HG02852 (cell line): ENCODE data around the gene AATF.
A peak's percentile ranks its signal among the peaks of the same experiment; 100 is the strongest.

Experiments used
- ATAC-seq: cut with Tn5 transposase; IDR thresholded peaks from one replicate; pipeline ENCODE4 v1.9.1; 2021; ENCODE audit warnings: mild to moderate bottlenecking, moderate library complexity; ENCODE audit not compliant: unreplicated experiment

Gene AATF, protein sequence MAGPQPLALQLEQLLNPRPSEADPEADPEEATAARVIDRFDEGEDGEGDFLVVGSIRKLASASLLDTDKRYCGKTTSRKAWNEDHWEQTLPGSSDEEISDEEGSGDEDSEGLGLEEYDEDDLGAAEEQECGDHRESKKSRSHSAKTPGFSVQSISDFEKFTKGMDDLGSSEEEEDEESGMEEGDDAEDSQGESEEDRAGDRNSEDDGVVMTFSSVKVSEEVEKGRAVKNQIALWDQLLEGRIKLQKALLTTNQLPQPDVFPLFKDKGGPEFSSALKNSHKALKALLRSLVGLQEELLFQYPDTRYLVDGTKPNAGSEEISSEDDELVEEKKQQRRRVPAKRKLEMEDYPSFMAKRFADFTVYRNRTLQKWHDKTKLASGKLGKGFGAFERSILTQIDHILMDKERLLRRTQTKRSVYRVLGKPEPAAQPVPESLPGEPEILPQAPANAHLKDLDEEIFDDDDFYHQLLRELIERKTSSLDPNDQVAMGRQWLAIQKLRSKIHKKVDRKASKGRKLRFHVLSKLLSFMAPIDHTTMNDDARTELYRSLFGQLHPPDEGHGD

DNA sequence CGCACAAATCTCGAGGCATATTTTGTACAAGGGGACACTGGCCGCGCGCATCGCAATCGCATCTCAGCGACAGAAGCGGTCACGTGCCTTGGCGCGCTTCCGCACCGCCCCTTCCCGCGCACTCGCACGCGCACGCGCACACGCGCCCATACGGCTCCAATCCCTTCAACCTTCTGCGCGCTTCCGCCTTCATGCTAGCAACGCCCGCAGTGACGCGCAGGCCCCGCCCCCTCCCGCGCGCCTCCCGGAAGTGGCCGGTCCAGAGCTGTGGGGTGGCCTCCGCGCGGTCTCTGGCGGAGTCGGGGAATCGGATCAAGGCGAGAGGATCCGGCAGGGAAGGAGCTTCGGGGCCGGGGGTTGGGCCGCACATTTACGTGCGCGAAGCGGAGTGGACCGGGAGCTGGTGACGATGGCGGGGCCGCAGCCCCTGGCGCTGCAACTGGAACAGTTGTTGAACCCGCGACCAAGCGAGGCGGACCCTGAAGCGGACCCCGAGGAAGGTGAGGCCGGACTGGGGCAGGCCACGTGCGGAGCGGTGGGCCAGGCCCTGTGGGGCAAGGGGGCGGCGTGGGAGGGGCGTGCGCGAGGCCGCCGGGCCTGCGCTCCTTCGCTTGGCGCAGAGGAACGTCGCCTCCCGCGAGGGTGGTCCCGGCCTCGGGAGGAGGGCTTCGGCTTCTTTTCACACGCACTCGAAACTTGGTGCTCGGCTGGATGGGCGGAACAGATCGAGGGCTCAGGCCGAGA lies at the start of gene AATF:
TSS of gene AATF (plus strand) at position 238 of the 744 bp plus-strand sequence. CDS start at position 410, 172 bp downstream.
- ATAC-seq: peak; percentile 93

DNA sequence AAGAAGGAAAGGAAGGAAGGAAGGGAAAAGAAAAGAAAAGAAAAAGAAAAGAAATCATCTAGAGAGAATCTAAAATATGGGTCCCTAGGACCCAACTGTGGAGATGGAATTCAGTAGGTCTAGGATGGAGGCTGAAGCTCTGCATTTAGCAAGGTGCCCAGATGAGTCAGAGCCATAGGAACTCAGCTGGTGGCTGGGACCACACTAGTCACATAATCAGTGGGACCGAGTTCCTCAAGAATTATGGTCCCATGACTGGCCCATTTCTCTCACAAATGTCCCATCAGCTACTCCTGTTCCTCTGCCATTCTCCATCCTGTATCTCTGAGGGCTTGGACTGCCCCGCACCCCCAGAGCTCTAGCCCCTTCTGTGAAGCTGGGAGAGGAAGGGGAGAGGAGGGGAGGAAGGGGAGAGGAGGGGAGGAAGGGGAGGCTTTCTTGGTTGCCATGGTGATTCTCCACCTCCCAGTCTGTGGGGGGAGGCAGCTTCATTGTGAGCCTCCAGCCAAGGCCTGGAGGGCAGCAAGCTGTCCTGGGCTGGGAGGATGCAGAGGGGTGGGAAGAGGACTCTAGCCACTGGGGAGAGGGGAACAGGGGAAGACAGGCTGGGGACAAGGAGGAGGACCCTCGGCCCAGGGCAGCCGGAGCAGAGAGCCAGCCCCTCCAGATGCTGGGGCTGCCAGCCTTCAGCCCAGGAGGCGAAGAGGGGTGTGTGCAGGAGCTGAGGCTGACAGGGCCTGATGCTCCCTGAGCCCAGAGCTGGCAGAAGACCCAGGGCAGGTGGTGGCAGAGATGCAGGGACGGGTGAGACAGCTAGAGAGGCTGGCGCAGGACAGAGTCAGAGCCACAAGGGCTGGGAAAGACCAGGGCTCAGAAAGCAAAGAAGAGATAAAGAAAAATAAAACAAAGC lies 49.2 kb upstream of the AATF start:
- ATAC-seq: no peak

DNA sequence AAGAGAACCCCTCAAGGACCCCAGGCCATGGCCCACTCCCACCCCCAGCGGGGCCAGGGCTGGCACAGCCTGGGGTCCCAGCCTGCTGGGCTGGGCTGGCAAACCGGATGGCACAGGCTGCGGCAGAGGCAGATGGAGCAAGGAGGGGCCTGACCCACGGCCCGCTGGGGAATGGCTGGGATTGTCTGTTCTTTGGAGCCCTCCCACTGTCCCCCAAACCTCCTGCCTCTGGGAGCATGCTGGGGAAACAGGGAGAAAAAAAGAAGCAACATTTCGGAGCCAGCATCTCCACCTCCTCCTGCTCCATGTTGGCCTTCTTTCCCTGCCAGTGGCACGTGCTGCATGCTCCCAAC lies 48.6 kb upstream of the AATF start:
- ATAC-seq: no peak

DNA sequence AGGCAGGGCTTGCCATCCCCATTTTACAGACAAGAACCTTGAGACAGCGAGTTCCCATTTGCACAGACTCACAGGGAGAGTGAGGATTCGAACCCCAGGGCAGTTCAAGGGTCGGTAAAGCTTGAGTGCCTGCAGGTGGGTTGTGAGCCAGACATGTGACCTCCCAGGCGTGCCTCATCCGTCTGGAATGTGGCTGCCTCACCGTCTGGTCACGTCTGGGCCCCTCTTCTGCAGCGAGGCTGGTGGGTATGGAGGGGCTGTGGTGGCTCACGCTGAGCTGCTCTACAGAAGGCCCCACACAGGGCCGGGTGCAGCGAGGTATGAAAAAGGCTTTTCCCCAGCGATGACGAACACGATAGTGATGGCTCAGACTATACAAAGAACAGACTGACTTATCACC lies 47.2 kb upstream of the AATF start:
- no peak for ATAC-seq

DNA sequence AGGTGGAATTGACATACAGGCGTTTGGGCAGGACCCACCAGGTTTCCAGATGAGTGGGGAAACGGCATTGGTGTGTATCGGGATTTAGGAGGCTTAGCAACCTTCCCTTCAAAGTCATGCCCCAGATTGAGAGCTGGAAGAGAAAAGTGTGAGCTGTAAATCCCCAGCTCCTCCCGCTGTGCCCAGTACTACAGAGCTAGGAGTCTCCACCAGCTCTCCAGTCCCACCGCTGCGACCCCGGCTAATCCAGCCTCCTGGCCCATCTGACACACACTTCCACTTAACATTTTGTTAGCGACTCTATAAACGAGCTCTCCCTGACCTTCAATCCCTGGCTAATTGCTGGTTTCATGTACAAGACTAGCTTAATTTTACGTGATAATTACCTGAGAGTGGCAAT lies 41.3 kb upstream of the AATF start:
- no peak for ATAC-seq

DNA sequence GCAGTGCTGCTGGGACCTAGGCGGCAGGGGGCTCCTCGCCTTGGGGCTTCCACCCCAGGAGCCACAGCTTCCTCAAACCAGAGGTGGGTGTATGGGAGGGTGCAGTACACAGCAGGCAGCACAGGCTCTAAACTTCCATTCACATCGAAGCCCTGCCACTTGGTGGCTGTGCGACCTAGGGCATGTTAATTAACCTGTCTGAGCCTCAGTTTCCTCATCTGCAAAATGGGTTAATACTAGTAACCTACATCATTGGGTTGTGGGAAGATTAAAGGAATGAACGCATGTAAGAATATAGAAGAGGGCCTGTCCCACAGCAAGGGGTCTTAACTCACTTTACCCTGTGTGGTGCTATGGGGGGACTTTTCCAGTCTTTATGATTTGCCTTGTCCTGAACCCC lies 38.2 kb upstream of the AATF start:
- no peak for ATAC-seq

DNA sequence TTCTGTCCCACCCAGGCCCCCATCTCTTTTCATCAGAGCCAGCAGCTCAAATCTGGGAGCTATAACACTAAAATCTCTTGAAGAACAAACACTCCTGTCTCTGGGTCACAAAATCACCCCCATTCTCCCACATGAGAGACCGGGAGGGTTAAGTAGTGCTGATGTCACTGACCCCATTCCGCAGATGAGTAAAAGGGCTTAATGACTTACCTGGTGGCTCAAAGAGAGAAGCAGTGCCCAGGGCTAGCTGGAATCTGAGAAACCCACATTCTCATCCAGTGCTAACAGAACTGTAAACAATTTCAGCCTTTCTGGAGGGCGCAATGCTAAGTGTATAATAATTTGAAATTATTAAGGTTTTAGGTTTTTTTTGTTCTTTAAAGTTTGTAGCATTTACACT lies 37.8 kb upstream of the AATF start:
- no peak for ATAC-seq

DNA sequence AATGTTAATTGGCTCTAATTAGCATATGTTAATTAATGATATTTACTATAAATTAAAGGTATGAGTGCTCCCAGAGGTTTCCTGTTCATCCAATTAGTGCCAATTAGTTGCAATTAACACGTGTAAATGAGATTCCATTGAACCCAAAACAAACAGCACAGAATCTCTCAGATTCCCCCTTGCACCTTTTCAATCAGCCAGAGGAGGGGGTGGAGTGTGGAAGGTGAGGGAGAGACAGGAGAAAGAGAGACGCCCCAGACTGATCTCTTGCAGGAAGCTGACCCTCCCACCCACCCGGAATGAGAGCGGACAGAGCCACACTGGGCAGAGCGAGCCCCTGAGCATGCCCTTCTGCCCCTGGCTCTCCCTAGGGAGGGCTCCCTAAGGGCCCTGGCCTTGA lies 35.6 kb upstream of the AATF start:
- ATAC-seq: no peak

DNA sequence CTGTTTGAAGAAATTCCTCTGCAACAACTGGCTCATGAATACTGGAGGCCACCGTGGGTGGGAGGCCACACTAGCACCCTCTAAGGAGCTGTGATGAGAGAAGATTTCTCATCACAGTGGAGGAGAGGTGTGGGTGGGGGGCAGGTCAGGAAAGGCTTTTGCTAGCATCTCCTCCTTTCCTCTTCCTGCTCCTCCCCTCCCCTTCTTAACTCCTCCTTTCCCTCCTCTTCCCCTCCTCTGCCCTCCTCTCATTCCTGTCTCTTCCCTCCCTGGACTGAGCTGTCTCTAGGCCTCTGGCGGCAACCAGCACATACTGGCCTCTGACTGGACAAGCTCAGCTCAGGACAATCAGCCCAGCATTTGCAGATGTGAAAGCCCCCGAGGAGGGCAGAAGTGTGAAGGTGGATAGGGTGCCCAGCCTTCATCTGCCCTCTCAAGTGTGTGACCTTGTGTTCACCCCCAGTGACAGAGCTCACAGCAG lies 30.5 kb upstream of the AATF start:
- no peak for ATAC-seq

DNA sequence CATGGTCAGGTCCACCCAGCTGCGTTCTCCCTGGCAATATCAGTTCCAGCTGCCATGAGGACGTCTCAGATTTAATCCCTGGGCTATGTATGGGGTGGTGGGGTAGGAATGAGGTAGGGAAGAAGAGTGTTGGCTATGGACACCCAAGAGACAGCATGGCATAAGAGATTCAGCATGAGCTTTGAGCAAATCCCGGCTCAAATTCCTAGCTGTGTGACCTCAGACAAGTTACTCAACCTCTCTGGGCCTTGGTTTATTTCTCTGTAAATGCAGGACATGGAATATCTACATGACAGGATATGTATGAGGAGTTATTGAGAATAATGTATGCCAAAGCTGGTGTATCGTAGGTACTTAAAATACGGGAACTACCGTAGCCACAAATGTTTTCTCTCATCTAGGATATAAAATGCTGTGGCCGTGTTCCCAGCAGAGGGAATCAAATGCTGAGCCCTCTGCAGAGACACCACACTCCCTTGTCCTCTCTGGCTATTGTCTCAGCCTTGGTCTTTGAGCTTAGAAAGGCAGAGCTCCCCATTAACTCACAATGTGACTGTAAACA lies 29.3 kb upstream of the AATF start:
- no peak for ATAC-seq

DNA sequence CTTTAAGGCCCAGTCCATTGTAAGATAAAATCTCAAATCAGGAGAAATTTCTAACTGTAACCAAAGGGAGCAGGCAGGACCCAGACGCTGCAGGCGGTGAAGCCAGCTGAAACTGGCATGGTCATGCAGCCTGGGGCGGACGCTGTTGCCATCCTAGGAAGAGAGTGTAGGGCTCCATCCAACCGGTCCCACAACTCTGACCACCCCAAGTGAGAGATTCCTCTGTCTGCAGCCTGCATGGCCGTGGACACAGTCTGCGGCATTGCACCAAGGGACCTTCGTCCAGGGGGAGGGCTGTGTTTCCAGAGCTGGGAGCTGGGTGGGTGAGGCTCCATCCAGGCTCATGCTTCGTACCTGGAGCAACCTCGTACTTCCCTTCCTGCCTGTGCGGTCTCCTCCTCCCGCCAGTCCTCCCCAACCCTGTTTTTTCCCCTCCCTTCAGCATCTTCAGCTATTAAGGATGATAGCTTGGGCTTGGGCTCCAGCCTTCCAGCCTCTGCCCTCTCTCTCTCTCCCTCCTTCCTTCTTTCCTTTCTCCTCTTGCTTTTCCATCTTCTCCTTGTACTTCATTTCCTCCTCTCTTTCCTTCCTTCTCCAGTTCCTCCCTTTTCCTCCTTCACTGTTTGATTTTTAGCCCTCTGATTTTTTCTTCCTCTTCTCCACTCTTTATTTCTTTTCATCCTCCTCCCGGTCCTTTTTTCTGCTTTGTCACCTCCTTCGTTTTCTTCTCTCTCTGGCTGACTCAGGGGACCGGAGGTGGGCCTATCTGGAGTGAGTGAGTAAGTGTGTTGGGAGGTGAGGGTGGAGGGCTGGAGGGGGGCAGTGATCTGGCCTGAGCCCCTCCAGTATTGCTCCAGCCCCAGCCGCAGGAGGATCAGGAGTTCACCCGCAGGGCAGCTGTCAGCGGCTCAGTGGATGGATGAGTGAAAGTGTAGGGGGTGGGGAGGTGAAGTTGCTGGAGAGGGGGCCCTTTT lies 28.4 kb upstream of the AATF start:
- no peak for ATAC-seq

DNA sequence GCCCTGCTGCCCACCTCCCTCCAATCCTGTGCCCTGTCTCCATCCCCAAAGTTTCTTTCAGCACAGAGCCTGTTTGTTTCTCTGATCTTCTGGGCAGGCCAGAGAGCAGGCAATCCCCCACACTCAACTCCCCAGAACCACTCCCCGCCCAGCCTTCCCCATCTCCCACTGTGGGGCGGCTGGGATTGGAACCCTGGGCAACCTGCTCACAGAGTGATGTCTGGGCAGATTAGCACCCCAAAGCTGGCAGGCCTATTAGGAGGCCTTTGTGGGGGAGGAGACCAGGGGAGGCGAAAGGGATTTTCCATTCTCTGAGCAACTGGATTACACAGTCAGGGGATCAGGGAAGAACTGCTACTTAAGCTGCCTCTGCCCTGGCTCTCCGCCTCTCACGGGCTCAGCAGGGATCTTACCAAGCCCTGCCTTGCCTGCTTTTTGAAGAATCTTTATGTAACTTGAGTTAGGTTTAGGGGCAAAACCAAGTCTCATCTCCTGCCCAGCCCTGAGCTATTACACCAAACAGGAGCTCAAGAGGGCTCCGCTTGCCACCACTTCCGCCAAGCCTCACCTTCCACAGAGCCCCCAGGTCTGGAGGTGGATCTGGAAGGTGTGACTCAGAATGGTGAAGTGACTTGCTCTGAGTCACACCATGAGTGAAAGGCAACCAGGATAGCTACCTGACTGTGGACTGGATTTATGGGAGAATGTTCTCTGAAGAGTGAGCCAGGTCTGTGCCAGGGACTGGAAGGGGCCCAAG lies 27.5 kb upstream of the AATF start:
- no peak for ATAC-seq

DNA sequence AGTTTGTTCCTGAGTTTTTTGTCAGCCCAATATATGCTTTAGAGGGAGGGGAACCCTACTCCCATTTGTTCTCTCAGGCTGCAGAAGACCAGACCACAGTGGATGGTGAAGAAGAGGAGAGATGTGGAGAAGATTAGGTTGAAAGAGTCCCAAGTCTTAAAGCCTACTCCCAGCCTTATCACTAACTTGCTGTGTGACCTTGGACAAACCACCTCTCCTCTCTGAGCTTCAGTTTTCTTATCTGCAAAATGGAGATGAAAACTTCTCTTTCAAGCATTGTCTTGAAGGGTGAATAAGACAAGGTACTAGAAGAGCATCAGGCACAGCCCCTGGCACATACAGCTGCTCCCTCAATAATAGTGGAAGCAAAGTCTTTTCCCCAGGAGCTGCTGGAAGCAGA lies 26.6 kb upstream of the AATF start:
- ATAC-seq: no peak

DNA sequence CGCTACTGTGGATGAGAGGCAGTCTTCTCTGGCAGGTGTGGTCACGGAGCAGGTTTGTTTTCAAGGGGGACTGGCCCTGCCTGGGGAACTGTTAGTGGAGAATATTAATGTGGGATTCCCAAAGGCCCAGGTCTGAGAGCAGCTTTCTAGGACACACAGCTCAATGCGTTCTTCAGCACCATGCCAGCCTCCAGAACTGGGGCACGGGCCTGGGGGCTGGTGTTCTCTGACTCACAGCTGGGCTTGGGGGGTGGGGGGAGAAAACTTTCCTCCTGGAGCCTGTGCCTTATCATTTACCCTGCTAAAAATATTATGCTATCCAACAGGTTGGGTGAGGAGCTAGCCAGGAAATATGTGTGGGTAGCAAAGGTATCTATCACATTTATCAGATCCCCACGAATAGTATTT lies 24.9 kb upstream of the AATF start:
- no peak for ATAC-seq

DNA sequence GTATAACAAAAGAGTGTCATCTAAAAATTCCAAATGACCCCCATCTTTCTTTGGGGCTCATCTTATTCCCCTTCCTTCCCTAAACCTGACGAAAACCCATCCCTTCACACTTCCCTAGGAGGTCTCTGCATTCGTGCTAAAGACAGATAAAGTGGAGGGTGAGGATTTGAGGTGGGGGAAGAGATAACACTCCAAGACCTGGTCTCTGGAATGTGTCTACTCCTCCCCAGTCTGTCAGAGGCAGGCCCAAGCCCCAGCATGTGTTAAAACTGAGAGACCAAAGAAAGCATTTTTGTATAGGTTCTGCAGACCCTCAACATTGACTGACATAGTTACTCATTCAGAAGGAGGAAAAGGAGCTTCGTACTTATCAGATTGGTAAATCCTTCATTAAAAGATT lies 22.5 kb upstream of the AATF start:
- no peak for ATAC-seq

DNA sequence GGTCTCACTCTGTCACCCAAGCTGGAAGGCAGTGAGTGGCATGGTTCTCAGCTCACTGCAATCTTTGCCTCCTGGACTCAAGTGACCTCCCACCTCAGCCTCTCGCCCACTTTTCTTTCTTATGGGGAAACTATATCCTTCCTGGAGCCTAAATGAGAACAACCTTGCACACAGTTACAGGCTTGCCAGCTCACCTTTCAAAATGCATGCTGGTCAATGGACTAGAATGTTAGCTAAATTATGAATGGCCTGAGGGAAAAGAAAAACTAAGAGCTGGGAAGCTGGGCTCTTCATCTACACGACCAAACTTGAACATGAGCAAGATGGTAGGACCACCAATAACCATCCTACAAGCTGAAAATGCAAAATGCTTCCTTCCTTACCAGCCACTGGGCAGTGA lies 22.1 kb upstream of the AATF start:
- ATAC-seq: no peak

DNA sequence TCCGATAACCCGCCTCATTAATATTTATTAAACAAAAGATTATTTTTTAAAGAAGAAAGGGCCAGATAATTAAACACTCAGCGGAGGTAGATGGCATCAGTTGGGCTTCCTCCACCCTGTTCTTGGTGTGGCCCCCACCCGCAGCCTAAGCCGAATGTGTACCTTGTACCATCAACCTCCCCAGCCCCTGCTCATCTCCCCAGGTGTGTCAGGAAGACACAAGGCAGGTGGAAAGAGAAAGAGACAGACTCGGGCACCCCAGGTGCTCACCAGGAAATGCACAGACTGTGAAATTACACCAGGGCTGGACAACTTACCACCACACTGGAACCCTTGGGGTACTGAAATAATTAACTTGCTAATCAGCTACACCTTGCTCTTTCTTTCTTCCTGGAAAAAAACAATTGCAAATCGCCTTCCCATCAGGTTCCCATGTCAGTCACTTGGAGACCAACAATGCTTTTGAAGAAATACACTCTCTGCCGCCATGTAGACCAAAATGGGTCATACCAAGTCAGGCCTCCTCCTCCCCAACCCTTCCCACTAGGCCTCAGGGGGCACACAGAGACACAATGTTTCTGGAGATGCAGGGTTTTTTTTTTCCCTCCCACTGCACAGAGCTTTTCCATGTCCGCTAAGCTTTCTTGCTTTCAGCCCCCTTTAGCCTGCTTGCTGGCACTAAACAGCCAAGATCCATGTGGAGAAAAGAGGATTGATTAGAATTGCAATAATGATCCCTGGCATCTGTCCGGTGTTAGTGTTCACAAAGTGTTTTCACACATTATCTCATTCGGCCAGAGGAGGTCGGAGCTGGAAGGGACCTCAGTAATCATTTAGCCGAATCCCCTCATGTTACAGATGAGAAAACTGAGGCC lies 20.0 kb upstream of the AATF start:
- ATAC-seq: no peak
